Left lung (tissue), 10 donors: ENCODE measurements around the gene STOM. TPM values are rescaled to one million over a fixed set of nuclear protein-coding genes. Genes with fewer than 3 reads are reported as not detected.
"Not testable (repeated sequence)": the region's sequence is repeated elsewhere in the genome, so short reads cannot be mapped to it uniquely, and the experiment has no call there.

ENCODE experiments used
- ATAC-seq: fragments of 200-7000 bp; cut with Tn5 transposase; one replicate; pipeline ENCODE4 v1.9.1; 2020; ENCODE audit warnings: moderate library complexity
- DNase-seq, 4 donors: peaks; one replicate each; pipeline ENCODE4 v3.0.0-alpha.2; 2013 to 2020
- H3K27ac ChIP-seq, 2 donors: fragments of 200-600 bp; sonication (generic) in 1 of 2; one replicate each; pipeline versions ENCODE4 v1.5.0 to v1.8.0; 2020 to 2021
- H3K27me3 ChIP-seq, 2 donors: fragments of 200-600 bp; sonication (generic) in 1 of 2; one replicate each; pipeline versions ENCODE4 v1.5.0 to v1.8.0; 2020 to 2021
- H3K36me3 ChIP-seq, 2 donors: fragments of 200-600 bp; sonication (generic) in 1 of 2; one replicate each; pipeline versions ENCODE4 v1.5.0 to v1.8.0; 2020 to 2021
- H3K4me1 ChIP-seq, 2 donors: fragments of 200-600 bp; one replicate each; pipeline ENCODE4 v1.8.0; 2021
- H3K4me3 ChIP-seq, 2 donors: fragments of 200-600 bp; sonication (generic) in 1 of 2; one replicate each; pipeline versions ENCODE4 v1.5.0 to v1.8.0; 2020 to 2021; ENCODE audit warnings: mild to moderate bottlenecking in 1 of 2
- H3K9me3 ChIP-seq, 2 donors: fragments of 200-600 bp; sonication (generic) in 1 of 2; one replicate each; pipeline versions ENCODE4 v1.5.0 to v1.8.0; 2020 to 2021
- CTCF ChIP-seq, 2 donors: fragments of 200-600 bp; sonication (generic) in 1 of 2; IDR thresholded peaks; one replicate each; pipeline versions ENCODE4 v1.5.0 to v1.8.0; 2021; ENCODE audit warnings: antibody characterized with exemption in 2 of 2
- intact Hi-C, 2 donors: fragments of 100-400 bp; cut with DNase I; formaldehyde crosslinking; loops; one replicate each; pipeline versions ENCODE4 v1.11.2 to v1.14.2; 2022
- polyA plus RNA-seq, 6 donors: library from polyadenylated mRNA; unstranded; fragments of 120-200 nt; gene quantifications; one replicate each; pipeline ENCODE4 v1.2.1, GENCODE V29; 2013; ENCODE audit not compliant: insufficient read length in 6 of 6
- total RNA-seq, 2 donors: library from RNA; stranded (reverse); fragmentation: NEBNext Ultra II Directional; extraction: Animal tissue kit (Norgen Biotek cat#: 25700); gene quantifications; one replicate each; pipeline ENCODE4 v1.2.1, GENCODE V29; 2021
- donor health status: DM: no; HTN: yes; CAD: no.
- donor health status: DM: no; HTN: no; CAD: no.

The STOM gene
- total and polyA plus RNA-seq, 8 donors, result 99.8 to 576 (median 114) TPM

GRCh38 chr9:121399883-121400607, 30.0 kb upstream of the STOM start:
- peak; percentile 62 to 63 for TF ChIP-seq CTCF (IDR thresholded peaks at IDR 0.05)
- intact Hi-C loops, result loop anchor here in 1 of 2 donors (5.0 kb wide), 2 partner anchors 83 to 188 kb away; no protein-coding TSS in a partner anchor
- Histone ChIP-seq H3K9me3 (no peaks in the 10 kb centered on the region), H3K27ac (no peak overlapping the region), H3K4me1 (peaks cover 0 to 13% of the 10 kb centered on the region in 2 donors), H3K36me3 (no peaks in the 10 kb centered on the region), H3K4me3 (no peak overlapping the region), H3K27me3 (no peaks in the 10 kb centered on the region)
- DNase-seq (peak in 2 of 4 donors; percentile 63 to 76), ATAC-seq (peak; percentile 88)

GRCh38 chr9:121399126-121399882, 29.3 kb upstream of the STOM start:
- Histone ChIP-seq H3K9me3 (no peaks in the 10 kb centered on the region), H3K36me3 (no peaks in the 10 kb centered on the region), H3K4me3 (no peak overlapping the region), H3K27me3 (no peaks in the 10 kb centered on the region), H3K27ac (no peak overlapping the region), H3K4me1 (peaks cover 0 to 19% of the 10 kb centered on the region in 2 donors)
- no peak for DNase-seq
- ATAC-seq, result no peak
- intact Hi-C loops, result loop anchor here in 1 of 2 donors (5.0 kb wide), 1 partner anchor 82 kb away; no protein-coding TSS in a partner anchor
- no peak for TF ChIP-seq CTCF (IDR thresholded peaks at IDR 0.05)

- Histone ChIP-seq H3K27me3 (no peaks in the 10 kb centered on the region), H3K9me3 (no peaks in the 10 kb centered on the region), H3K36me3 (no peaks in the 10 kb centered on the region), H3K27ac (no peak overlapping the region), H3K4me1 (peaks cover 0 to 29% of the 10 kb centered on the region in 2 donors), H3K4me3 (no peak overlapping the region)
- no peak for TF ChIP-seq CTCF (IDR thresholded peaks at IDR 0.05)
- intact Hi-C loops, result loop anchor here in 1 of 2 donors (5.0 kb wide), 1 partner anchor 81 kb away; no protein-coding TSS in a partner anchor
- ATAC-seq (peak; percentile 35), DNase-seq (no peak)
These were observed 28.3 kb upstream of the STOM start for GRCh38 chr9:121398374-121398773.

- H3K36me3 ChIP-seq, DNase-seq, H3K27me3 ChIP-seq, H3K9me3 ChIP-seq, H3K27ac ChIP-seq, H3K4me3 ChIP-seq, ATAC-seq: not testable (repeated sequence)
- H3K4me1 ChIP-seq, result peaks cover 0 to 35% of the 10 kb centered on the region in 2 donors
- intact Hi-C loops, result loop anchor here in 1 of 2 donors (5.0 kb wide), 1 partner anchor 80 kb away; no protein-coding TSS in a partner anchor
These were observed 27.2 kb upstream of the STOM start for GRCh38 chr9:121397277-121397676.

- TF ChIP-seq CTCF (IDR thresholded peaks at IDR 0.05), result no peak
- Histone ChIP-seq H3K4me3 (no peak overlapping the region), H3K27ac (peak overlapping the region in 1 of 2 donors; percentile 10), H3K4me1 (peaks cover 0 to 35% of the 10 kb centered on the region in 2 donors), H3K36me3 (no peaks in the 10 kb centered on the region), H3K9me3 (no peaks in the 10 kb centered on the region), H3K27me3 (no peaks in the 10 kb centered on the region)
- ATAC-seq, result no peak
- intact Hi-C loops, result loop anchor here in 1 of 2 donors (5.0 kb wide), 1 partner anchor 78 kb away; no protein-coding TSS in a partner anchor
- no peak for DNase-seq
These were observed 25.5 kb upstream of the STOM start for GRCh38 chr9:121395558-121395957.
